MM.1S (cell line): Measurements from ENCODE around the gene UXS1.

Source experiments
- CTCF ChIP-seq: fragments of 300-600 bp; sonication (generic); IDR thresholded peaks from 2 replicates; pipeline ENCODE4 v1.5.1; 2016; ENCODE audit warnings: antibody characterized with exemption, low read length, mixed read lengths
- EZH2 ChIP-seq: fragments of 300-600 bp; sonication (generic); optimal IDR thresholded peaks from 2 replicates; pipeline ENCODE3; 2017; ENCODE audit warnings: low read depth, mild to moderate bottlenecking, antibody characterized with exemption, low read length, mixed read lengths
- EZH2phosphoT487 ChIP-seq: fragments of 300-600 bp; sonication (generic); IDR thresholded peaks from 2 replicates; pipeline ENCODE4 v1.6.1; 2018; ENCODE audit warnings: antibody characterized with exemption, low read length

- TF ChIP-seq CTCF (no peak), EZH2phosphoT487 (no peak), EZH2 (no peak)
These were observed 66.8 kb downstream of the UXS1 start for GRCh38 chr2:106127282-106127771.
